ENCODE measurements around the gene ALDH16A1. TPM values are rescaled to one million over a fixed set of nuclear protein-coding genes. Genes with fewer than 3 reads are reported as not detected.

ALDH16A1 gene
- total RNA-seq, 4 donors from 2014 or later: 8.0 to 12.6 (median 9.9) TPM

- DNase-seq (no peak), ATAC-seq (no peak)
- in situ Hi-C loops (cut with MboI; ENCODE audit: low sequenced_read_pairs in 4 of 4): loop anchor here (5.0 to 10.0 kb wide), 4 partner anchors 46 to 216 kb away; partner anchors contain the start of gene KASH5 (in 1 of the 4)
- Histone ChIP-seq H3K9me3 (no peaks in the 10 kb centered on the region), H3K4me1 (no peaks in the 10 kb centered on the region), H3K36me3 (no peaks in the 10 kb centered on the region), H3K4me3 (peak overlapping the region in 3 of 4 donors; percentile 1 to 37 (median 7)), H3K27me3 (peaks cover 54 to 65% (median 65%) of the 10 kb centered on the region in 3 donors), H3K27ac (no peak overlapping the region)
- no peak for TF ChIP-seq CTCF (IDR thresholded peaks at IDR 0.05 in 4 of 5, conservative IDR thresholded peaks at IDR 0.05 in 1 of 5)
- no peak for TF ChIP-seq POLR2A (IDR thresholded peaks at IDR 0.05)
- intact Hi-C loops (cut with DNase I; ENCODE audit: low total_unique reads): no loop called here
Observed at GRCh38 chr19:49440439-49441209, 12.4 kb upstream of the ALDH16A1 start.

GRCh38 chr19:49441210-49441959, 11.6 kb upstream of the ALDH16A1 start, which contains the start of gene SLC17A7:
Gene SLC17A7 (minus strand): TSS chr19:49441527. CDS start chr19:49441379, 148 bp downstream.
- no peaks in the 10 kb centered on the region for H3K9me3 ChIP-seq
- no peaks in the 10 kb centered on the region for H3K4me1 ChIP-seq
- peak in 1 of 2 donors; percentile 5 for ATAC-seq
- intact Hi-C loops (cut with DNase I; ENCODE audit: low total_unique reads): no loop called here
- in situ Hi-C loops (cut with MboI; ENCODE audit: low sequenced_read_pairs in 4 of 4): loop anchor here (5.0 to 10.0 kb wide), 4 partner anchors 47 to 217 kb away; partner anchors contain the start of gene KASH5 (in 1 of the 4)
- peak within 1 kb of the TSS; percentile 65 to 85 (median 82) for H3K27ac ChIP-seq
- TF ChIP-seq CTCF (IDR thresholded peaks at IDR 0.05 in 4 of 5, conservative IDR thresholded peaks at IDR 0.05 in 1 of 5) (no peak), POLR2A (IDR thresholded peaks at IDR 0.05) (peak in 1 of 2 donors; percentile 27)
- peaks cover 0 to 4% of the 10 kb centered on the region in 2 donors for H3K36me3 ChIP-seq
- peak; percentile 48 to 72 for DNase-seq
- H3K27me3 ChIP-seq: peaks cover 47 to 57% (median 57%) of the 10 kb centered on the region in 3 donors
- H3K4me3 ChIP-seq: peak within 1 kb of the TSS; percentile 61 to 99 (median 80)

GRCh38 chr19:49441960-49442350, 11.1 kb upstream of the ALDH16A1 start:
- Histone ChIP-seq H3K4me1 (no peaks in the 10 kb centered on the region), H3K4me3 (peak overlapping the region; percentile 61 to 99 (median 80)), H3K27ac (peak overlapping the region; percentile 65 to 85 (median 82)), H3K27me3 (peaks cover 42 to 52% (median 52%) of the 10 kb centered on the region in 3 donors), H3K36me3 (peaks cover 0 to 6% of the 10 kb centered on the region in 2 donors), H3K9me3 (no peaks in the 10 kb centered on the region)
- no peak for ATAC-seq
- in situ Hi-C loops (cut with MboI; ENCODE audit: low sequenced_read_pairs in 4 of 4): loop anchor here (5.0 to 10.0 kb wide), 4 partner anchors 47 to 217 kb away; partner anchors contain the start of gene KASH5 (in 1 of the 4)
- TF ChIP-seq POLR2A (IDR thresholded peaks at IDR 0.05) (peak in 1 of 2 donors; percentile 37), CTCF (IDR thresholded peaks at IDR 0.05 in 4 of 5, conservative IDR thresholded peaks at IDR 0.05 in 1 of 5) (no peak)
- intact Hi-C loops (cut with DNase I; ENCODE audit: low total_unique reads): loop anchor here (2.0 kb wide), 1 partner anchor 79 kb away; the partner anchor contains the start of genes DKKL1 and TEAD2
- no peak for DNase-seq

- H3K36me3 ChIP-seq: peaks cover 0 to 6% of the 10 kb centered on the region in 2 donors
- in situ Hi-C loops (cut with MboI; ENCODE audit: low sequenced_read_pairs in 4 of 4): loop anchor here (5.0 to 10.0 kb wide), 4 partner anchors 48 to 218 kb away; partner anchors contain the start of gene KASH5 (in 1 of the 4)
- intact Hi-C loops (cut with DNase I; ENCODE audit: low total_unique reads): loop anchor here (2.0 kb wide), 1 partner anchor 80 kb away; the partner anchor contains the start of genes DKKL1 and TEAD2
- TF ChIP-seq CTCF (IDR thresholded peaks at IDR 0.05 in 4 of 5, conservative IDR thresholded peaks at IDR 0.05 in 1 of 5): no peak
- TF ChIP-seq POLR2A (IDR thresholded peaks at IDR 0.05): no peak
- DNase-seq (peak; percentile 49 to 67), ATAC-seq (peak in 1 of 2 donors; percentile 3)
- peaks cover 38 to 48% (median 48%) of the 10 kb centered on the region in 3 donors for H3K27me3 ChIP-seq
- peak overlapping the region; percentile 65 to 85 (median 82) for H3K27ac ChIP-seq
- no peaks in the 10 kb centered on the region for H3K9me3 ChIP-seq
- peak overlapping the region; percentile 61 to 99 (median 80) for H3K4me3 ChIP-seq
- no peaks in the 10 kb centered on the region for H3K4me1 ChIP-seq
Observed at GRCh38 chr19:49442354-49442753, 10.7 kb upstream of the ALDH16A1 start.

Measured in gastrocnemius medialis (tissue), 4 donors.